ENCODE results near the gene ALDOA.

ALDOA gene

GRCh38 chr16:30063278-30063892 is 2.2 kb upstream of the ALDOA start:
- no peaks in the 10 kb centered on the region for H3K9me3 ChIP-seq
- H3K36me3 ChIP-seq = peaks cover 15 to 18% (median 15%) of the 10 kb centered on the region in 3 donors
- no peak for DNase-seq
- no peaks in the 10 kb centered on the region for H3K27me3 ChIP-seq
- peak overlapping the region; percentile 98 to 99 for H3K4me3 ChIP-seq
- intact Hi-C loops (cut with DNase I; ENCODE audit: low total_unique reads) = no loop called here
- no peak for TF ChIP-seq CTCF (IDR thresholded peaks at IDR 0.05)
- peak overlapping the region; percentile 96 to 97 for H3K27ac ChIP-seq
- peaks cover 0 to 48% (median 32%) of the 10 kb centered on the region in 4 donors for H3K4me1 ChIP-seq

DNA sequence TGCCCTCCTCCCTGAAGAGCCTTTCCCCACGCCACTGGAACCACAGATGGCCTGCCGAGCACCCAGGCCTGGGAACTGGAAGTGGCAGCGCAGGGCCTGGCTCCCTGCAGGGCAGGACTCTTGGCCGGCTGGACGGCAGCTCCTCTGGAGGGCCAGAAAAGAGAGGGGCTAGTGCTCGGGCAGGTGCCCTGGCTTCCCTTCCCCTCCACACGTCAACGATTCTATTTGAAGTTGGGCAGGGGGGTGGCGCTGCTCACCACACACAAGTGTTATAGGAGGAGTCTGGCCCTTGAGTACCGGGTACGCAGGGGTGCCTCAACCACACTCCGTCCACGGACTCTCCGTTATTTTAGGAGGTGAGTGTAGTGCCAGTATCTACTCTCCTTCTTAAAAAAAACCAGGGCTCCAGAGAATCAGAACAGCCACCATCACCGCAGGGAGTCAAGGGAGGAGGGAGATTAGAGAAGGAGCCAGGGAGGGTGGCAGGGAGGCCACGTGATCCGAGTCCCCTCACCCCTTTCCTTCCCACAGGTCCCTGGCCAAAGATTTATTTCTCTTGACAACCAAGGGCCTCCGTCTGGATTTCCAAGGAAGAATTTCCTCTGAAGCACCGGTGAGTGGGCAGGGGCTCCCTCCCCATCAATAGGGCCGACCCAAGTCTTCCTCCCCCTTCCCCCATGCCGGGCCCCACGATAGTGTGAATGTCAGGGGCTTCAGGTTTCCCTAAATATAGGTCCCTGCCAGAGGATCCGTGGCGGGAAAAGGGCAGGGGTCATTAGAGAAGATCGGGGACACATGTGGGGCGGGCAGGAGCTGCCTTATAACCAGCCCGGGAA is 1.4 kb upstream of the ALDOA start:
- Histone ChIP-seq H3K27me3 (no peaks in the 10 kb centered on the region), H3K4me1 (peaks cover 0 to 54% (median 40%) of the 10 kb centered on the region in 4 donors), H3K9me3 (no peaks in the 10 kb centered on the region), H3K36me3 (peaks cover 22 to 26% (median 22%) of the 10 kb centered on the region in 3 donors), H3K4me3 (peak overlapping the region; percentile 98 to 99), H3K27ac (peak overlapping the region; percentile 96 to 97)
- intact Hi-C loops (cut with DNase I; ENCODE audit: low total_unique reads) = no loop called here
- peak; percentile 31 to 33 for TF ChIP-seq CTCF (IDR thresholded peaks at IDR 0.05)
- peak; percentile 88 to 92 for DNase-seq

DNA sequence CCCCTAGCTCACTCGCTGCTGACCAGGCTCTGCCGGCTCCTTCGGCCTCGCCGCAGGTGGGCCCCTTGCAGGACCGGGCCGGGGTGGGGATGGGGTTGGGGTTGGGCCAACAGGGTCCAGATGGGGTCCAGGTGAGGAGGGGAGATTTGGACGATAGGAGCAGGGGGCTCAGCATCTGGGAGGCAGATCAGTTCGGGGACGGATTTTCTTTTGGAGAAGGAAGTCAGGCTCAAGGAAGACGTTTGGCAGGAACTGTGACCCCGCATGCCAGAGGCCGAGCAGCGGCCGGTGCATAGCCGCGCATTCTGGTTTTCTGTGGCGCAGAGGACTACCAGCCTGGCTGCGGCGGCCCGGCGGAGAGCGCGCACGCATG is 845 bp upstream of the ALDOA start:
- H3K27me3 ChIP-seq = no peaks in the 10 kb centered on the region
- intact Hi-C loops (cut with DNase I; ENCODE audit: low total_unique reads) = no loop called here
- DNase-seq = no peak
- H3K4me1 ChIP-seq = peaks cover 0 to 60% (median 46%) of the 10 kb centered on the region in 4 donors
- peak overlapping the region; percentile 96 to 97 for H3K27ac ChIP-seq
- H3K36me3 ChIP-seq = peaks cover 28 to 32% (median 29%) of the 10 kb centered on the region in 3 donors
- no peaks in the 10 kb centered on the region for H3K9me3 ChIP-seq
- H3K4me3 ChIP-seq = peak overlapping the region; percentile 98 to 99
- no peak for TF ChIP-seq CTCF (IDR thresholded peaks at IDR 0.05)

DNA sequence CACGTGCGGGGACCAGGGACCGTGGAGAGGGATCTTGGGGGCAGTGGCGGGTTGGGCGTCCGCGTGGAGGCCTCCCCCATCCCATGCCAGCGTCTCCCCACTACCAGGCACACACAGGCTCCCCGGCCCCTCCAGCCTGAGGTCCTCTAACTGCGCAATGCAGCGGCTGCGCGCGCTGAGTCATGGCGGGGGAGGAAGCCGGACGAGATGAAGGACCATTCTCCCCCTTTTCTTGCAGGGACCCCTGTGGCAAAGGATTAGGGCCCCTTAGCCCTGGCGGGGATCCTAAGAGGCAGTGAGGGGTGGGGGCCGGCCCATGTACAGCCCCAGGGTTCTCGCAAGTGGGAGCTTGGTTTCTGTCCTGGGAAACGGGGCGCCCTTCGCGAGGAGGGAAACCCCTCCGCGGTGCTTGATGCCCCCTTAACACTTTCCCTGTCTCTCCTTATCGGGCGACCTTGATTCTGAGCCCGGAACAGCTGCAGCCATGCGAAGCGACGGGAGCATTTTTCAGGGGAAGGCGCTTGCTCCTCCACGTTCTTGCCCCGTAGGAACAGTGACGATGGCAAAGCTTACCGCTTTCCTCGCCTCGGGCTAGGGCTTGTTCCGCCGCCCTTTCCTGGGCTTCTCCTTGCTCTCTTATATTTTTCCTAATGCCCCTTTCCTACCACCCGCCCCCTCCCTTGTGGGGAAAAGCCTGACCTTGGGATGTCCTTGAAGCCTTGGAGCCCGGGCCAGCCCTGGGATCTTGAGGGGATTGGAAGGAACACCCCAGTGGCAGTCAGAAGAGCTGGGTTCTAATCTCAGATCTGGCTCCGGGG is 592 bp downstream of the ALDOA start:
- Histone ChIP-seq H3K4me3 (peak overlapping the region; percentile 98 to 99), H3K9me3 (no peaks in the 10 kb centered on the region), H3K27ac (peak overlapping the region; percentile 96 to 97), H3K27me3 (no peaks in the 10 kb centered on the region), H3K36me3 (peaks cover 43 to 46% (median 43%) of the 10 kb centered on the region in 3 donors), H3K4me1 (peaks cover 0 to 64% (median 55%) of the 10 kb centered on the region in 4 donors)
- TF ChIP-seq CTCF (IDR thresholded peaks at IDR 0.05) = no peak
- intact Hi-C loops (cut with DNase I; ENCODE audit: low total_unique reads) = loop anchor here (1.0 kb wide), 1 partner anchor 341 kb away; the partner anchor contains the start of gene ZNF771
- DNase-seq = no peak
